ENCODE measurements around the gene OTUB2. TPM values are rescaled to one million over a fixed set of nuclear protein-coding genes. Genes with fewer than 3 reads are reported as not detected.

The OTUB2 gene
- total RNA-seq, 4 donors from 2014 or later, result 12.6 to 25.0 (median 21.5) TPM

DNA sequence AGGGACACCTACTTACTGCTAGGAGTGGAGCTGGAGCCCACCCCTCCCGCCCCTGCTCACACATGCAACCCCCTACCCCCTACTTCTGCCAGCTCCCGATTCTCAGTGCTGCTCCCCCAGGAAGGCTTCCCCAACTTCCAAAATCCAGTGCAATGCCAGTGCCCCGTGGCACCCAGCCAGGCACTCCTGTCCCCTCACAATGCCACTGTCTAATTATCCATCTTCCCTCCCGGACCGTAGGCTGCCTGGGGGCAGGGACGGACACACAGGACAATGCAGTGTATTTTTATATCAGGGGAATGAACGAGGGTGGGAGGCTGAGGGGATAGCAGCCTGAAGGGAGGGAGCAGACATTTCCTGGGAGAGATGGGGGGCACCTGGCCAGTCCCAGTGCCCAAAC is 12.4 kb downstream of the OTUB2 start:
- no peak for DNase-seq (ENCODE audit: low spot score in 2 of 2)
- intact Hi-C loops (cut with DNase I; ENCODE audit: low total_unique reads), result loop anchor here (5.0 kb wide), 1 partner anchor 99 kb away; no protein-coding TSS in a partner anchor
- no peak overlapping the region for H3K4me3 ChIP-seq (ENCODE audit: low read depth, poor library complexity, severe bottlenecking)
- TF ChIP-seq POLR2A (IDR thresholded peaks at IDR 0.05), result no peak
- TF ChIP-seq, protein P1, sequence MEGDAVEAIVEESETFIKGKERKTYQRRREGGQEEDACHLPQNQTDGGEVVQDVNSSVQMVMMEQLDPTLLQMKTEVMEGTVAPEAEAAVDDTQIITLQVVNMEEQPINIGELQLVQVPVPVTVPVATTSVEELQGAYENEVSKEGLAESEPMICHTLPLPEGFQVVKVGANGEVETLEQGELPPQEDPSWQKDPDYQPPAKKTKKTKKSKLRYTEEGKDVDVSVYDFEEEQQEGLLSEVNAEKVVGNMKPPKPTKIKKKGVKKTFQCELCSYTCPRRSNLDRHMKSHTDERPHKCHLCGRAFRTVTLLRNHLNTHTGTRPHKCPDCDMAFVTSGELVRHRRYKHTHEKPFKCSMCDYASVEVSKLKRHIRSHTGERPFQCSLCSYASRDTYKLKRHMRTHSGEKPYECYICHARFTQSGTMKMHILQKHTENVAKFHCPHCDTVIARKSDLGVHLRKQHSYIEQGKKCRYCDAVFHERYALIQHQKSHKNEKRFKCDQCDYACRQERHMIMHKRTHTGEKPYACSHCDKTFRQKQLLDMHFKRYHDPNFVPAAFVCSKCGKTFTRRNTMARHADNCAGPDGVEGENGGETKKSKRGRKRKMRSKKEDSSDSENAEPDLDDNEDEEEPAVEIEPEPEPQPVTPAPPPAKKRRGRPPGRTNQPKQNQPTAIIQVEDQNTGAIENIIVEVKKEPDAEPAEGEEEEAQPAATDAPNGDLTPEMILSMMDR (IDR thresholded peaks at IDR 0.05), result no peak
- WGBS, 2 donors, result 79 to 90% methylated on average over 6 of the region's 7 CpGs

DNA sequence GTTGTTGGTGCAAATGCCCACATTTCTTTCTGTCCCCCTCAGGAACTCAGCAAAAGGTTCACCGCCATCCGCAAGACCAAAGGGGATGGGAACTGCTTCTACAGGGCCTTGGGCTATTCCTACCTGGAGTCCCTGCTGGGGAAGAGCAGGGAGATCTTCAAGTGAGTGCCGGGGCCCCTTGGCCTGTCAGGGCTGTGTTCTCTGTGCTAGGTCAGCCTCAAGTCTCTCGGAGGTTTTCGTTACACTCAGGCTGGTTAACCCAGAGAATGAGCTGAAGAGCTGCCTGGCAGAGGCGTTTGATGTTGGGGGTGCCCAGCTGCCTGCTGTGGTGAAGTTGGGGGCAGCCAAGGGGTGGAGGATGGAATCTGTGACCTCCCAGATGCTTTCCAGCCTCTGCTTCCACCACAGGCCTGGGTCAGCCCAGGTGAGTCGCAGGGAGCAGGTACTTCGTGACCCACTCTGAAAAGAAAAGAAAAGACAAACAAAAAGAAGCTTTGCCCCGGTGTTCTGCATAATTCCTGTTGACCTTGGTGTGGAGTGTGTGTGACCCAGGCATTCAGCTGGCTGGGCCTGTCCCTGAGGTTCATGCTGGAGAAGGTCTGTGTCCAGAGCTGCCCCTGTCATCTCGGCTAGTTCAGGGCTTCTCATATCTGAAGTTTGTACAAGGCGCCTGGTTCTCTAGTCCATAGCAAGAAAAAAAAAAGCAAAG is 12.9 kb downstream of the OTUB2 start:
- 91 to 93% methylated on average over 11 of the region's 11 CpGs for WGBS, 2 donors
- TF ChIP-seq, protein P1 (IDR thresholded peaks at IDR 0.05), result no peak
- no peak for TF ChIP-seq POLR2A (IDR thresholded peaks at IDR 0.05)
- no peak for DNase-seq (ENCODE audit: low spot score in 2 of 2)
- H3K4me3 ChIP-seq (ENCODE audit: low read depth, poor library complexity, severe bottlenecking), result no peak overlapping the region
- intact Hi-C loops (cut with DNase I; ENCODE audit: low total_unique reads), result loop anchor here (5.0 kb wide), 1 partner anchor 98 kb away; no protein-coding TSS in a partner anchor

DNA sequence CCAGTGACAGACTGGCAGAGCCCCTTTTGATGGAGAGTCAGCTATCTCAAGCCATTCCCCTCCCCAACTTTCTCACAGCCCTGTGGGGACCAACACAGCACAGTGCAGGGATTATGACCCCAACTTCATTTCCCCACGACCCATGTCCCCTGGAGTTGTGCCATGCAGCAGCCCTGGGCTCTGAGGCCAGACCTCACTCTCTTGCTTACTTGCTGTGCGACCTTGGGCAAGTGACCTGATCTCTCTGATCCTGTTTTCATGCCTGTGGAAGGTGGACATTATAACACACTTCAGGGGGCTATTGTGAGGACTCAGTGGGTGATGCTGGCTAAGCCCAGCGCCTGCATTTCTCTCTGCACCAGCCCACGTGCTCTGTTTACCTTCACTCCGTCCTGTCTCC is 14.1 kb downstream of the OTUB2 start:
- TF ChIP-seq POLR2A (IDR thresholded peaks at IDR 0.05), result no peak
- TF ChIP-seq, protein P1 (IDR thresholded peaks at IDR 0.05), result no peak
- H3K4me3 ChIP-seq (ENCODE audit: low read depth, poor library complexity, severe bottlenecking), result no peak overlapping the region
- WGBS, 2 donors, result 91 to 95% methylated on average over 5 of the region's 5 CpGs
- intact Hi-C loops (cut with DNase I; ENCODE audit: low total_unique reads), result no loop called here
- no peak for DNase-seq (ENCODE audit: low spot score in 2 of 2)

DNA sequence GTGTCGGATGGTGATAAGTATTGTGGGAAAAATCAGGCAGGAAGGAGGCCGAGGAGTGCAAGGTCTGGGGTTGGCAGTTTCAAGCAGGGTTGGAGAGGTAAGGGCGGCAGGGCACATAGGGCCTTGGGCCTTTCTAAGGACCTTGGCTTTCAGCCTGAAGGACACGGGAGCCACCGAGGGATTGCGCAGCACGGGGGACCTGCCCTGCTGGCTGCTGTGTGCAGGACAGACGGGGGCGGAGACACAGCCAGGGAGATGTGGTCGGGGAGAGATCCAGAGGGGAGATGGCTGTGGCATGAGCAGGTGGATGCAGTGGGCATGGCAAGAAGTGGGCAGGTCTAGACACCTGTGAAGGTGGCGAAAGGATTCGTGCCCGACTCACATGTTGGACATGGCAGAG is 14.7 kb downstream of the OTUB2 start:
- no peak overlapping the region for H3K4me3 ChIP-seq (ENCODE audit: low read depth, poor library complexity, severe bottlenecking)
- intact Hi-C loops (cut with DNase I; ENCODE audit: low total_unique reads), result no loop called here
- WGBS, 2 donors, result 89 to 90% methylated on average over 13 of the region's 13 CpGs
- TF ChIP-seq POLR2A (IDR thresholded peaks at IDR 0.05), result no peak
- TF ChIP-seq, protein P1 (IDR thresholded peaks at IDR 0.05), result no peak
- DNase-seq (ENCODE audit: low spot score in 2 of 2), result no peak

DNA sequence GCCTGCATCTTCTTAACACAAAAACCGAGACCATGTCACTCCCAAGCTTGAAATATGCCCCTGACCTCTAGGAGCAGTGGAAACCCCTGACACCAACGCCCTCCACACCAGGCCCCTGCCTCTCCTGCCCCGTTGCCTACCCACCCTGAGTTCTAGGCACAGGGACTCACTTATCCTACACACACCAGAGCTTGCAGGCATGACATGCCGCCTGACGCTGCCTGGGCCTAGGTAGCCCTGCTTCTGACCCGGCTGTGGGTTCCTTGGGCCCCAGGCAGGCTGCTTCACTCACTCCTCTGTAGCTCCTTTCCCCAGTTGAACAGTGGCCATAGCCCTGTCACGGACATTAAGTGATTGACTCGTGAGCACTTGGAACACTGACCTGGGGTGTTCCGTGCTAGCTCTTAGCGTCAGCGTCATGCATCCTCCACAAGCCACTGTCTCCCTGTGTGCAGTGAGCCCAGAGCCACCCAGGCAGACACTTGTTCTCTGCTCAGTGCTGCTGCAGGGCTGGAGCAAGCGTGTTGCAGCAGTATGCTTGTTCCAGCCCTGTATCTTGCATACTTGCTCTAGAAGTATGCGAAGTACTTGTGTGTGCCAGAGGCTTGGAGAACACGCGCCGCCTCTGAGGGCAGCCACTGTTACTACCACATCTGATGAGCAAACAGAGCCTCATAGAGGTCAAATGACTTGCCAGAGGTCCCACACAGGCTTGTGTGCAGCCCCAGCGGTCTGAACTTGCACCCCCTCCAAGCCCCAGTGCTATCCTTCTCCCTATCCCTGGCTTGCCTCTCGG is 15.6 kb downstream of the OTUB2 start:
- no peak for DNase-seq (ENCODE audit: low spot score in 2 of 2)
- TF ChIP-seq POLR2A (IDR thresholded peaks at IDR 0.05), result no peak
- TF ChIP-seq, protein P1 (IDR thresholded peaks at IDR 0.05), result no peak
- WGBS, 2 donors, result 66 to 73% methylated on average over 18 of the region's 18 CpGs
- H3K4me3 ChIP-seq (ENCODE audit: low read depth, poor library complexity, severe bottlenecking), result no peak overlapping the region
- intact Hi-C loops (cut with DNase I; ENCODE audit: low total_unique reads), result no loop called here

Data from lower leg skin (tissue), 4 donors.